H9 (cell line): Measurements from ENCODE around the gene CHCHD3. TPM values are rescaled to one million over a fixed set of nuclear protein-coding genes. Genes with fewer than 3 reads are reported as not detected.

Source experiments
- DNase-seq: peaks from one replicate; pipeline ENCODE4 v3.0.0-alpha.2; 2017
- H2AFZ ChIP-seq: one replicate; pipeline ENCODE4 v1.6.1; 2013; ENCODE audit warnings: mild to moderate bottlenecking, low read length, control low read depth, moderate library complexity
- H2AK5ac ChIP-seq: 2 replicates; pipeline ENCODE4 v1.6.1; 2013; ENCODE audit warnings: low read length, control low read depth, mixed read lengths; ENCODE audit not compliant: insufficient read length
- H2BK120ac ChIP-seq: one replicate; pipeline ENCODE4 v1.6.1; 2013; ENCODE audit warnings: low read depth, mild to moderate bottlenecking, low read length, control low read depth, inconsistent platforms; ENCODE audit not compliant: poor library complexity, severe bottlenecking
- H2BK12ac ChIP-seq: 2 replicates; pipeline ENCODE4 v1.6.1; 2013; ENCODE audit warnings: low read length, control low read depth, mixed read lengths, low read depth; ENCODE audit not compliant: insufficient read length
- H2BK15ac ChIP-seq: 2 replicates; pipeline ENCODE4 v1.6.1; 2013; ENCODE audit warnings: low read depth, low read length, control low read depth
- H2BK20ac ChIP-seq: one replicate; pipeline ENCODE4 v1.6.1; 2013; ENCODE audit warnings: low read depth, mild to moderate bottlenecking, low read length, control low read depth, inconsistent platforms; ENCODE audit not compliant: poor library complexity, severe bottlenecking
- H2BK5ac ChIP-seq: 2 replicates; pipeline ENCODE4 v1.6.1; 2013; ENCODE audit warnings: low read length, control low read depth, mixed read lengths; ENCODE audit not compliant: insufficient read length
- H3K14ac ChIP-seq: 2 replicates; pipeline ENCODE4 v1.6.1; 2013; ENCODE audit warnings: low read length, control low read depth; ENCODE audit not compliant: insufficient read depth
- H3K18ac ChIP-seq: 2 replicates; pipeline ENCODE4 v1.6.1; 2013; ENCODE audit warnings: low read depth, mild to moderate bottlenecking, mixed read lengths, low read length, control low read depth; ENCODE audit not compliant: insufficient read length
- H3K23ac ChIP-seq: 2 replicates; pipeline ENCODE4 v1.6.1; 2013; ENCODE audit warnings: low read length, control low read depth, mixed read lengths, low read depth; ENCODE audit not compliant: insufficient read length
- H3K23me2 ChIP-seq: 2 replicates; pipeline ENCODE4 v1.6.1; 2013; ENCODE audit warnings: low read depth, mild to moderate bottlenecking, mixed read lengths, low read length, control low read depth; ENCODE audit not compliant: insufficient read length, poor library complexity, severe bottlenecking
- H3K27ac ChIP-seq: 2 replicates; pipeline ENCODE4 v1.5.1; 2013; ENCODE audit warnings: low read length, control low read depth, mixed read lengths, low read depth; ENCODE audit not compliant: insufficient read length
- H3K27me3 ChIP-seq: 2 replicates; pipeline ENCODE4 v1.6.1; 2013; ENCODE audit warnings: low read length, control low read depth, inconsistent platforms; ENCODE audit not compliant: insufficient read depth
- H3K4ac ChIP-seq: 2 replicates; pipeline ENCODE4 v1.6.1; 2013; ENCODE audit warnings: low read depth, mild to moderate bottlenecking, control low read depth, inconsistent platforms, low read length, moderate library complexity
- H3K4me1 ChIP-seq: 2 replicates; pipeline ENCODE4 v1.6.1; 2013; ENCODE audit warnings: low read length, control low read depth, inconsistent platforms; ENCODE audit not compliant: insufficient read depth
- H3K4me2 ChIP-seq: 2 replicates; pipeline ENCODE4 v1.6.1; 2013; ENCODE audit warnings: low read length, control low read depth, mixed read lengths; ENCODE audit not compliant: insufficient read length, insufficient read depth
- H3K56ac ChIP-seq: 2 replicates; pipeline ENCODE4 v1.6.1; 2013; ENCODE audit warnings: low read depth, mild to moderate bottlenecking, mixed read lengths, low read length, control low read depth; ENCODE audit not compliant: insufficient read length
- H3K79me1 ChIP-seq: 2 replicates; pipeline ENCODE4 v1.6.1; 2013; ENCODE audit warnings: low read depth, mild to moderate bottlenecking, moderate library complexity, low read length, control low read depth, inconsistent platforms; ENCODE audit not compliant: insufficient read depth, poor library complexity, severe bottlenecking
- H3K79me2 ChIP-seq: 2 replicates; pipeline ENCODE4 v1.6.1; 2013; ENCODE audit warnings: low read length, control low read depth, inconsistent platforms; ENCODE audit not compliant: insufficient read depth
- H3K9ac ChIP-seq: 2 replicates; pipeline ENCODE4 v1.6.1; 2013; ENCODE audit warnings: low read length, control low read depth, mixed read lengths; ENCODE audit not compliant: insufficient read length; ENCODE audit errors: extremely low read depth
- H3K9me3 ChIP-seq: one replicate; pipeline ENCODE4 v1.6.1; 2013; ENCODE audit warnings: low read depth, low read length, inconsistent platforms; ENCODE audit not compliant: control insufficient read depth
- H3T11ph ChIP-seq: one replicate; pipeline ENCODE4 v1.6.1; 2013; ENCODE audit warnings: mild to moderate bottlenecking, low read length, control low read depth, inconsistent platforms
- H4K20me1 ChIP-seq: one replicate; pipeline ENCODE4 v1.6.1; 2013; ENCODE audit not compliant: control insufficient read depth, insufficient read length, insufficient read depth
- H4K5ac ChIP-seq: 2 replicates; pipeline ENCODE4 v1.6.1; 2013; ENCODE audit warnings: low read depth, mild to moderate bottlenecking, mixed read lengths, low read length, control low read depth; ENCODE audit not compliant: insufficient read length
- H4K8ac ChIP-seq: replicated peaks from 2 replicates; pipeline ENCODE4 v1.6.1; 2013; ENCODE audit warnings: low read length, control low read depth, mixed read lengths, low read depth; ENCODE audit not compliant: insufficient read length
- H4K91ac ChIP-seq: 2 replicates; pipeline ENCODE4 v1.6.1; 2013; ENCODE audit warnings: low read depth, mild to moderate bottlenecking, moderate library complexity, mixed read lengths, low read length, control low read depth; ENCODE audit not compliant: insufficient read length
- H3K27ac Mint-ChIP-seq, 3 experiments: 2 replicates in 2 of 3; 3 replicates in 1 of 3; pipeline ENCODE4 v1.8.0; 2020 to 2021; ENCODE audit warnings: mixed read lengths in 3 of 3, mild to moderate bottlenecking in 1 of 3, moderate library complexity in 1 of 3
- H3K27me3 Mint-ChIP-seq: 2 replicates; pipeline ENCODE4 v1.8.0; 2021; ENCODE audit warnings: low read depth, mild to moderate bottlenecking, moderate library complexity, mixed read lengths
- H3K36me3 Mint-ChIP-seq, 3 experiments: 2 replicates in 2 of 3; 3 replicates in 1 of 3; pipeline ENCODE4 v1.8.0; 2020 to 2021; ENCODE audit warnings: low read depth in 3 of 3, mixed read lengths in 3 of 3; ENCODE audit not compliant: insufficient read depth in 1 of 3
- H3K4me1 Mint-ChIP-seq, 2 experiments: 2 replicates each; pipeline ENCODE4 v1.8.0; 2020; ENCODE audit warnings: mixed read lengths in 2 of 2
- H3K4me3 Mint-ChIP-seq, 2 experiments: 2 replicates in 1 of 2; 3 replicates in 1 of 2; pipeline ENCODE4 v1.8.0; 2020 to 2021; ENCODE audit warnings: mild to moderate bottlenecking in 2 of 2, mixed read lengths in 2 of 2, moderate library complexity in 1 of 2
- H3K9me3 Mint-ChIP-seq, 2 experiments: 2 replicates in 1 of 2; 3 replicates in 1 of 2; pipeline ENCODE4 v1.8.0; 2020; ENCODE audit warnings: mild to moderate bottlenecking in 2 of 2, mixed read lengths in 2 of 2, moderate library complexity in 1 of 2
- WGBS: extraction: QIAGEN DNeasy Blood & Tissue Kit; methylation state at CpG from one replicate; pipeline ENCODE4 v1.1.7; 2013; ENCODE audit warnings: missing lambda C conversion rate, low lambda C conversion rate, mixed read lengths; ENCODE audit not compliant: insufficient read length; ENCODE audit errors: extremely low coverage; 5-methylcytosine and 5-hydroxymethylcytosine counted together
- total RNA-seq: library from RNA; stranded (reverse); gene quantifications from 2 replicates; pipeline ENCODE4 v1.2.1, GENCODE V29; 2021
- TF ChIP-seq, protein P1 (sequence below): fragments of 200-600 bp; sonication (generic); conservative IDR thresholded peaks from 3 replicates; pipeline ENCODE4 v1.8.0; 2021; ENCODE audit warnings: antibody characterized with exemption, mild to moderate bottlenecking

CHCHD3 gene
- total RNA-seq, 1 experiment from 2014 or later, result 104 TPM

DNA sequence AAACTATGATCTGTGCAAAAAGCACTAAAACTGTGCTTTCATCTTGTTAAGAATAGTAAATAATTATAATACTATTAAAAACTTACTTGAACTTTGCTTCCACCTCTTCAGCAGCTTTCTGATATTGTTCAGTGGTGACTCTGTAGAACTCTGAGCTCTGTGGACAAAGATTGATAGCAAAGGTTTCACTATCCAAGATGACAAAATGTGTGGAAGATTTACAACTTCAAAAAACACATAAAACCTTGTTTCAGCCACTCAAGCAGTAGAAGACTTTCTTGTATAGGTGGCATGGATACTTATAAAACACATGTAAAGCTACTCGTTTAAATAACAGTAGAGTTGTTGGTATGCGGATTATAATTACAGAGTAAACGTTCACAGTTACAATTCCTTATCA is 243.6 kb downstream of the CHCHD3 start:
- Histone ChIP-seq H3K56ac (no peak overlapping the region), H3K79me1 (peaks cover 2% of the 10 kb centered on the region), H2BK15ac (no peak overlapping the region), H2BK120ac (no peak overlapping the region), H2BK5ac (no peak overlapping the region), H2AFZ (no peak overlapping the region), H3T11ph (no peak overlapping the region), H3K9me3 (no peaks in the 10 kb centered on the region), H3K23ac (no peak overlapping the region), H2AK5ac (no peak overlapping the region), H3K18ac (no peak overlapping the region), H4K5ac (no peak overlapping the region), H3K4me1 (peaks cover 2% of the 10 kb centered on the region; the same call in 1 of the 2 replicates), H3K27ac (no peak overlapping the region), H4K8ac (no peak overlapping the region), H4K91ac (no peak overlapping the region), H2BK20ac (no peak overlapping the region), H3K14ac (no peak overlapping the region), H3K9ac (no peak overlapping the region), H2BK12ac (no peak overlapping the region), H3K4ac (no peak overlapping the region), H3K27me3 (no peaks in the 10 kb centered on the region), H4K20me1 (no peaks in the 10 kb centered on the region), H3K23me2 (no peaks in the 10 kb centered on the region), H3K79me2 (no peaks in the 10 kb centered on the region), H3K4me2 (no peak overlapping the region)
- Mint-ChIP-seq H3K27ac (no peak overlapping the region), H3K4me3 (no peak overlapping the region), H3K27me3 (no peaks in the 10 kb centered on the region), H3K9me3 (no peaks in the 10 kb centered on the region), H3K4me1 (peaks cover 4 to 14% of the 10 kb centered on the region in 2 experiments), H3K36me3 (peaks cover 14 to 17% (median 15%) of the 10 kb centered on the region in 3 experiments)
- no peak for DNase-seq
- WGBS, result no CpG with 5 or more reads among the region's 3 CpGs
- TF ChIP-seq, protein P1, sequence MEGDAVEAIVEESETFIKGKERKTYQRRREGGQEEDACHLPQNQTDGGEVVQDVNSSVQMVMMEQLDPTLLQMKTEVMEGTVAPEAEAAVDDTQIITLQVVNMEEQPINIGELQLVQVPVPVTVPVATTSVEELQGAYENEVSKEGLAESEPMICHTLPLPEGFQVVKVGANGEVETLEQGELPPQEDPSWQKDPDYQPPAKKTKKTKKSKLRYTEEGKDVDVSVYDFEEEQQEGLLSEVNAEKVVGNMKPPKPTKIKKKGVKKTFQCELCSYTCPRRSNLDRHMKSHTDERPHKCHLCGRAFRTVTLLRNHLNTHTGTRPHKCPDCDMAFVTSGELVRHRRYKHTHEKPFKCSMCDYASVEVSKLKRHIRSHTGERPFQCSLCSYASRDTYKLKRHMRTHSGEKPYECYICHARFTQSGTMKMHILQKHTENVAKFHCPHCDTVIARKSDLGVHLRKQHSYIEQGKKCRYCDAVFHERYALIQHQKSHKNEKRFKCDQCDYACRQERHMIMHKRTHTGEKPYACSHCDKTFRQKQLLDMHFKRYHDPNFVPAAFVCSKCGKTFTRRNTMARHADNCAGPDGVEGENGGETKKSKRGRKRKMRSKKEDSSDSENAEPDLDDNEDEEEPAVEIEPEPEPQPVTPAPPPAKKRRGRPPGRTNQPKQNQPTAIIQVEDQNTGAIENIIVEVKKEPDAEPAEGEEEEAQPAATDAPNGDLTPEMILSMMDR, result no peak
